ENCODE results near the gene JAKMIP1. TPM values are rescaled to one million over a fixed set of nuclear protein-coding genes. Genes with fewer than 3 reads are reported as not detected.

The JAKMIP1 gene
- total RNA-seq, 1 donor = not detected

- Histone ChIP-seq H2AFZ (ENCODE audit: low read length) (no peak overlapping the region), H3K27ac (ENCODE audit: low read depth, low read length) (no peak overlapping the region), H3K36me3 (ENCODE audit: insufficient read depth, low read length) (no peaks in the 10 kb centered on the region), H3K9me3 (ENCODE audit: low read depth, low read length) (no peaks in the 10 kb centered on the region), H3K4me3 (ENCODE audit: insufficient read depth, low read length) (no peak overlapping the region), H3K4me2 (ENCODE audit: insufficient read depth, low read length) (no peak overlapping the region), H4K20me1 (ENCODE audit: insufficient read depth, low read length) (no peaks in the 10 kb centered on the region), H3K27me3 (ENCODE audit: insufficient read depth, low read length) (peaks cover 2% of the 10 kb centered on the region), H3K4me1 (ENCODE audit: insufficient read depth, low read length) (no peaks in the 10 kb centered on the region), H3K79me2 (ENCODE audit: insufficient read depth, low read length) (no peaks in the 10 kb centered on the region)
- TF ChIP-seq, protein P1, sequence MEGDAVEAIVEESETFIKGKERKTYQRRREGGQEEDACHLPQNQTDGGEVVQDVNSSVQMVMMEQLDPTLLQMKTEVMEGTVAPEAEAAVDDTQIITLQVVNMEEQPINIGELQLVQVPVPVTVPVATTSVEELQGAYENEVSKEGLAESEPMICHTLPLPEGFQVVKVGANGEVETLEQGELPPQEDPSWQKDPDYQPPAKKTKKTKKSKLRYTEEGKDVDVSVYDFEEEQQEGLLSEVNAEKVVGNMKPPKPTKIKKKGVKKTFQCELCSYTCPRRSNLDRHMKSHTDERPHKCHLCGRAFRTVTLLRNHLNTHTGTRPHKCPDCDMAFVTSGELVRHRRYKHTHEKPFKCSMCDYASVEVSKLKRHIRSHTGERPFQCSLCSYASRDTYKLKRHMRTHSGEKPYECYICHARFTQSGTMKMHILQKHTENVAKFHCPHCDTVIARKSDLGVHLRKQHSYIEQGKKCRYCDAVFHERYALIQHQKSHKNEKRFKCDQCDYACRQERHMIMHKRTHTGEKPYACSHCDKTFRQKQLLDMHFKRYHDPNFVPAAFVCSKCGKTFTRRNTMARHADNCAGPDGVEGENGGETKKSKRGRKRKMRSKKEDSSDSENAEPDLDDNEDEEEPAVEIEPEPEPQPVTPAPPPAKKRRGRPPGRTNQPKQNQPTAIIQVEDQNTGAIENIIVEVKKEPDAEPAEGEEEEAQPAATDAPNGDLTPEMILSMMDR (IDR thresholded peaks at IDR 0.05; ENCODE audit: extremely low read depth, low read depth, low read length) = no peak
- DNase-seq (ENCODE audit: insufficient read length, low spot score, missing footprints) = no peak
Observed at GRCh38 chr4:6235012-6235411, 34.7 kb upstream of the JAKMIP1 start.

- no peaks in the 10 kb centered on the region for H3K36me3 ChIP-seq (ENCODE audit: insufficient read depth, low read length)
- TF ChIP-seq, protein P1 (IDR thresholded peaks at IDR 0.05; ENCODE audit: extremely low read depth, low read depth, low read length) = no peak
- H3K4me2 ChIP-seq (ENCODE audit: insufficient read depth, low read length) = no peak overlapping the region
- no peaks in the 10 kb centered on the region for H3K4me1 ChIP-seq (ENCODE audit: insufficient read depth, low read length)
- no peaks in the 10 kb centered on the region for H3K79me2 ChIP-seq (ENCODE audit: insufficient read depth, low read length)
- H3K4me3 ChIP-seq (ENCODE audit: insufficient read depth, low read length) = no peak overlapping the region
- no peaks in the 10 kb centered on the region for H3K9me3 ChIP-seq (ENCODE audit: low read depth, low read length)
- no peak overlapping the region for H3K27ac ChIP-seq (ENCODE audit: low read depth, low read length)
- peaks cover 2% of the 10 kb centered on the region for H3K27me3 ChIP-seq (ENCODE audit: insufficient read depth, low read length)
- H2AFZ ChIP-seq (ENCODE audit: low read length) = no peak overlapping the region
- H4K20me1 ChIP-seq (ENCODE audit: insufficient read depth, low read length) = no peaks in the 10 kb centered on the region
- no peak for DNase-seq (ENCODE audit: insufficient read length, low spot score, missing footprints)
Observed at GRCh38 chr4:6233929-6234328, 33.6 kb upstream of the JAKMIP1 start.

DNA sequence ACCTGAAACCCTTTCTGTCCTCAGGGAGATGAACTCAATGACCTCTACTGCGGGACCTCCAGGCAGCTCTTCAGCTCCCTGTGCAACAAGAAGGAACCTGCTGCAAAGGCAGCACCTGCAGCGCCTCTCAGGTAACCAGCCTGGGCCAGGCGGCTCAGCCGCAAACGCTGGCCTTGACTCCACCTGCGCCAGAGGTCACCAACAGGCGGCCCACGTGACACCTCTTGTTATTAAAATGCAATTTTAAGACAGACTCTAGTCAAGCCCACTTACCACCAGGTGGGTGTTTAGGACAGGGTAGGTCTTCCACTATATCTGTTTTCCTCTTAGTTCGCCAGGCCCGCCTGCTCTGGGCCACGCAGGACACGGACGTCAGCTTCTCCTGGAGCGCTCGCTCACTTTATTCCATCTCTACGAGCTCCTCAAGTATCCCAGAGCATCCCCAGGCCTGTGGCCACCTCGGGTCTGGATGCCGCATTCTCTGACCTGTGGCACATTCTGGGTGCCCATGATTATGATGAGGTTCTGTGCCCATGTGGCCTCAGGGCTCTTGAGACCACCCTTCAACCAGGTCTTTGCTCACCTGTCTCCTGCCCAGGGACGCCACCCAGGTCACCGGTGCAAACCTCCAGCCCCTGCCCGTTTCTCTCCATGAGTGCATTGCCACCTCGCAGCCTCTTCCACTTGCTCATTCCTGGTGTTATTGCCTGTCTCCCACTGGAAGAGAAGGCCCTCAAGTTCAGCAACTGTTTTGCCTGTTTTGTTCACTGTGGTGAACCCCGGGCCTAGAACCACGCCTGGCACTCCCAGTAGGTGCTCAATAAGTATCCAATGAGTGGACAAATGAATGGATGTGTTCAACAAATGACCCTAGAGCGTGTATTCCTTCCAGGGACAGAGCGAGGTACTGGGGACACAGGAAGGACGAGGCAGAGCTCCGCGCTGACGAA, 32.8 kb upstream of the JAKMIP1 start:
- Histone ChIP-seq H3K36me3 (ENCODE audit: insufficient read depth, low read length) (no peaks in the 10 kb centered on the region), H3K4me3 (ENCODE audit: insufficient read depth, low read length) (no peak overlapping the region), H3K4me1 (ENCODE audit: insufficient read depth, low read length) (no peaks in the 10 kb centered on the region), H2AFZ (ENCODE audit: low read length) (no peak overlapping the region), H4K20me1 (ENCODE audit: insufficient read depth, low read length) (no peaks in the 10 kb centered on the region), H3K4me2 (ENCODE audit: insufficient read depth, low read length) (no peak overlapping the region), H3K27ac (ENCODE audit: low read depth, low read length) (no peak overlapping the region), H3K9me3 (ENCODE audit: low read depth, low read length) (no peaks in the 10 kb centered on the region), H3K79me2 (ENCODE audit: insufficient read depth, low read length) (no peaks in the 10 kb centered on the region), H3K27me3 (ENCODE audit: insufficient read depth, low read length) (peaks cover 2% of the 10 kb centered on the region)
- TF ChIP-seq, protein P1 (IDR thresholded peaks at IDR 0.05; ENCODE audit: extremely low read depth, low read depth, low read length) = no peak
- no peak for DNase-seq (ENCODE audit: insufficient read length, low spot score, missing footprints)

DNA sequence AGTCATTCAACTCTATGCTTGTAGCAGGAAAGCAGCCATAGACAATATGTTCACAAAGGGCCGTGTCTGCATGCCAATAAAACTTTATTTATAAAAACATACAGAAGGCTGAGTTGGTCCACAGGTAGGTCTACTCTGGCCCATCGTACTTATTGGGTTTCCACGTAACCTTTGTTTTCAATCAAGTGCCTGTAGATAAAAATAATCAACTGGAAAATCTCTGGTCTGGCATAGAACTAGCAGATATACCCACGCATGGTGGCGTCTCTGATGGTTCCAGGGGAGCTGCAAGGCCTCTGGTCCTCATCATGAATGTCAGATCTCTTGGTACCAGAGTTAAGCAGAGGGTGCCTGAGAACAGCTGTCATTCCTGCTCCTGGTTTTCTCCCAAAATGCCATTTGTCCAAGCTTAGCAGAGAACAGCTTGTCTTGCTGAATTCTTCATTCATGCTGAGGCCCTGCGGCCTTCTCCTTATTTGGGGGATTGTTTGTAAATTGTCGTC, 31.4 kb upstream of the JAKMIP1 start:
- Histone ChIP-seq H3K79me2 (ENCODE audit: insufficient read depth, low read length) (no peaks in the 10 kb centered on the region), H3K4me1 (ENCODE audit: insufficient read depth, low read length) (no peaks in the 10 kb centered on the region), H3K4me2 (ENCODE audit: insufficient read depth, low read length) (no peak overlapping the region), H3K27ac (ENCODE audit: low read depth, low read length) (no peak overlapping the region), H3K4me3 (ENCODE audit: insufficient read depth, low read length) (no peak overlapping the region), H4K20me1 (ENCODE audit: insufficient read depth, low read length) (no peaks in the 10 kb centered on the region), H3K36me3 (ENCODE audit: insufficient read depth, low read length) (no peaks in the 10 kb centered on the region), H3K9me3 (ENCODE audit: low read depth, low read length) (no peaks in the 10 kb centered on the region), H2AFZ (ENCODE audit: low read length) (no peak overlapping the region), H3K27me3 (ENCODE audit: insufficient read depth, low read length) (peaks cover 2% of the 10 kb centered on the region)
- TF ChIP-seq, protein P1 (IDR thresholded peaks at IDR 0.05; ENCODE audit: extremely low read depth, low read depth, low read length) = no peak
- DNase-seq (ENCODE audit: insufficient read length, low spot score, missing footprints) = no peak
